ENCODE measurements around the gene STARD10. TPM values are rescaled to one million over a fixed set of nuclear protein-coding genes. Genes with fewer than 3 reads are reported as not detected.

The STARD10 gene
- total and polyA plus RNA-seq, 9 of the 15 experiments (the other 6 are each of a cell fraction or from before 2014, with no cell fraction given): 0.15 to 52.9 (median 32.3) TPM

DNA sequence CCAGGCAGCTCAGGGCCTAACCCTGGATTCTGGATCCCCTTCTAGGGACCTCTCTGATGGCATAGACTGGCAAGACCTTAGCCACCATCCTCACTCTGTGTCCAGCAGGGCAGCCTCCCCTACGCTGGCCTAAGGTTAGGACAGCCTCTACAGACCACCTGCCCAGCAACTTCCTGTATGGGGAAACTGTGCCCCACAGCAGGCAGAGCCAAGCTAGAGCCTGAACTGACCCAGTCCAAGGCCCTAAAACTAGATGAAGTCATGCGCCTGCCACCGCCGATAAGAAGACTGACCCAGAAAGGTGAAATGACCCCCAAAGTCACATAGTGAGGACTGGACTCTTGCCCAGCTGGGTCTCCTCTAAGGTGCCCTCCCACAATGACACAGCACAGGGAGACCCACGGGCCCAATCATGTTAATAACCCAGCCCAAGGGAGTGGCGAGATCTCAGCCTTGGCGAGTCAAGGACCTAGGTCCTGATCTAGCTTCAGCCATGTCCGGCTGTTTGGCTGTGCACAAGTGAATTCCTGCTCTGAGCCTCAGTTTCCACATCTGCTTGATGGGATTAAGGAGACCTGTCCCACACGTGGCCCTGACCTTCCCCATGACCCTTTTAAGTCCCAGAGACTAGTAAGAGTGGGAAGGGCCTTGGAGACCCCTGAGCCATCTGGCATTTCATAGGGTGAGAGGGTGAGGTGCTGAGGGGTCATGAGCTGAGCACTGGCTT is 17.6 kb downstream of the STARD10 start (continued):
- TF ChIP-seq ETV1 (tag; conservative IDR thresholded peaks at IDR 0.05; ENCODE audit: low read depth) (peak; percentile 46), LARP7 (IDR thresholded peaks at IDR 0.05) (no peak), MCM5 (IDR thresholded peaks at IDR 0.05; ENCODE audit: low read depth) (no peak), PTTG1 (tag; IDR thresholded peaks at IDR 0.05; ENCODE audit: low read depth) (no peak), POLR3A (IDR thresholded peaks at IDR 0.05; ENCODE audit: borderline replicate concordance, extremely low read depth, insufficient read depth, insufficient read length) (no peak), EHMT2 (IDR thresholded peaks at IDR 0.05) (no peak), MECOM (CRISPR knock-in tag; IDR thresholded peaks at IDR 0.05) (0 out of 2 replicates have a peak, but pooled peaks have one; percentile 58), GABPB2 (CRISPR knock-in tag; conservative IDR thresholded peaks at IDR 0.05) (no peak), MYNN (IDR thresholded peaks at IDR 0.05) (peak; percentile 95), MYNN (CRISPR knock-in tag; IDR thresholded peaks at IDR 0.05) (no peak), SUPT5H (IDR thresholded peaks at IDR 0.05) (peak; percentile 90), ZNF785 (CRISPR knock-in tag; IDR thresholded peaks at IDR 0.05) (no peak), ZNF224 (CRISPR knock-in tag; IDR thresholded peaks at IDR 0.05) (no peak), ZNF586 (CRISPR knock-in tag; conservative IDR thresholded peaks at IDR 0.05) (no peak), ZNF77 (CRISPR knock-in tag; IDR thresholded peaks at IDR 0.05) (no peak)
- TF ChIP-seq, protein P1, sequence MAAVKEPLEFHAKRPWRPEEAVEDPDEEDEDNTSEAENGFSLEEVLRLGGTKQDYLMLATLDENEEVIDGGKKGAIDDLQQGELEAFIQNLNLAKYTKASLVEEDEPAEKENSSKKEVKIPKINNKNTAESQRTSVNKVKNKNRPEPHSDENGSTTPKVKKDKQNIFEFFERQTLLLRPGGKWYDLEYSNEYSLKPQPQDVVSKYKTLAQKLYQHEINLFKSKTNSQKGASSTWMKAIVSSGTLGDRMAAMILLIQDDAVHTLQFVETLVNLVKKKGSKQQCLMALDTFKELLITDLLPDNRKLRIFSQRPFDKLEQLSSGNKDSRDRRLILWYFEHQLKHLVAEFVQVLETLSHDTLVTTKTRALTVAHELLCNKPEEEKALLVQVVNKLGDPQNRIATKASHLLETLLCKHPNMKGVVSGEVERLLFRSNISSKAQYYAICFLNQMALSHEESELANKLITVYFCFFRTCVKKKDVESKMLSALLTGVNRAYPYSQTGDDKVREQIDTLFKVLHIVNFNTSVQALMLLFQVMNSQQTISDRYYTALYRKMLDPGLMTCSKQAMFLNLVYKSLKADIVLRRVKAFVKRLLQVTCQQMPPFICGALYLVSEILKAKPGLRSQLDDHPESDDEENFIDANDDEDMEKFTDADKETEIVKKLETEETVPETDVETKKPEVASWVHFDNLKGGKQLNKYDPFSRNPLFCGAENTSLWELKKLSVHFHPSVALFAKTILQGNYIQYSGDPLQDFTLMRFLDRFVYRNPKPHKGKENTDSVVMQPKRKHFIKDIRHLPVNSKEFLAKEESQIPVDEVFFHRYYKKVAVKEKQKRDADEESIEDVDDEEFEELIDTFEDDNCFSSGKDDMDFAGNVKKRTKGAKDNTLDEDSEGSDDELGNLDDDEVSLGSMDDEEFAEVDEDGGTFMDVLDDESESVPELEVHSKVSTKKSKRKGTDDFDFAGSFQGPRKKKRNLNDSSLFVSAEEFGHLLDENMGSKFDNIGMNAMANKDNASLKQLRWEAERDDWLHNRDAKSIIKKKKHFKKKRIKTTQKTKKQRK (IDR thresholded peaks at IDR 0.05; ENCODE audit: borderline replicate concordance, low read depth, low read length): no peak
- TF ChIP-seq, protein P2, sequence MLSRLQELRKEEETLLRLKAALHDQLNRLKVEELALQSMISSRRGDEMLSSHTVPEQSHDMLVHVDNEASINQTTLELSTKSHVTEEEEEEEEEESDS (CRISPR knock-in tag; IDR thresholded peaks at IDR 0.05): no peak
- TF ChIP-seq, protein P3, sequence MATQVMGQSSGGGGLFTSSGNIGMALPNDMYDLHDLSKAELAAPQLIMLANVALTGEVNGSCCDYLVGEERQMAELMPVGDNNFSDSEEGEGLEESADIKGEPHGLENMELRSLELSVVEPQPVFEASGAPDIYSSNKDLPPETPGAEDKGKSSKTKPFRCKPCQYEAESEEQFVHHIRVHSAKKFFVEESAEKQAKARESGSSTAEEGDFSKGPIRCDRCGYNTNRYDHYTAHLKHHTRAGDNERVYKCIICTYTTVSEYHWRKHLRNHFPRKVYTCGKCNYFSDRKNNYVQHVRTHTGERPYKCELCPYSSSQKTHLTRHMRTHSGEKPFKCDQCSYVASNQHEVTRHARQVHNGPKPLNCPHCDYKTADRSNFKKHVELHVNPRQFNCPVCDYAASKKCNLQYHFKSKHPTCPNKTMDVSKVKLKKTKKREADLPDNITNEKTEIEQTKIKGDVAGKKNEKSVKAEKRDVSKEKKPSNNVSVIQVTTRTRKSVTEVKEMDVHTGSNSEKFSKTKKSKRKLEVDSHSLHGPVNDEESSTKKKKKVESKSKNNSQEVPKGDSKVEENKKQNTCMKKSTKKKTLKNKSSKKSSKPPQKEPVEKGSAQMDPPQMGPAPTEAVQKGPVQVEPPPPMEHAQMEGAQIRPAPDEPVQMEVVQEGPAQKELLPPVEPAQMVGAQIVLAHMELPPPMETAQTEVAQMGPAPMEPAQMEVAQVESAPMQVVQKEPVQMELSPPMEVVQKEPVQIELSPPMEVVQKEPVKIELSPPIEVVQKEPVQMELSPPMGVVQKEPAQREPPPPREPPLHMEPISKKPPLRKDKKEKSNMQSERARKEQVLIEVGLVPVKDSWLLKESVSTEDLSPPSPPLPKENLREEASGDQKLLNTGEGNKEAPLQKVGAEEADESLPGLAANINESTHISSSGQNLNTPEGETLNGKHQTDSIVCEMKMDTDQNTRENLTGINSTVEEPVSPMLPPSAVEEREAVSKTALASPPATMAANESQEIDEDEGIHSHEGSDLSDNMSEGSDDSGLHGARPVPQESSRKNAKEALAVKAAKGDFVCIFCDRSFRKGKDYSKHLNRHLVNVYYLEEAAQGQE (IDR thresholded peaks at IDR 0.05; ENCODE audit: borderline replicate concordance): peak; percentile 34
- TF ChIP-seq, protein P3 (CRISPR knock-in tag; IDR thresholded peaks at IDR 0.05; ENCODE audit: low read depth): no peak

Measured in K562 (cell line).